GM23248 (cell line): ENCODE measurements around the gene NPPB. TPM values are rescaled to one million over a fixed set of nuclear protein-coding genes. Genes with fewer than 3 reads are reported as not detected.

Experiments used
- DNase-seq: peaks from one replicate; pipeline ENCODE4 v3.0.0-alpha.2; 2015
- H2AFZ ChIP-seq: fragments of 200-600 bp; sonication (generic); 2 replicates; pipeline ENCODE4 v1.6.1; 2016; ENCODE audit warnings: antibody characterized with exemption
- H3F3A ChIP-seq: fragments of 200-600 bp; sonication (generic); 2 replicates; pipeline ENCODE4 v1.6.1; 2016; ENCODE audit warnings: mild to moderate bottlenecking, antibody characterized with exemption, mixed run types; ENCODE audit not compliant: insufficient read depth
- H3K27ac ChIP-seq: fragments of 200-600 bp; sonication (generic); 2 replicates; pipeline ENCODE4 v1.5.1; 2016; ENCODE audit warnings: mild to moderate bottlenecking
- H3K27me3 ChIP-seq: fragments of 200-600 bp; sonication (generic); replicated peaks from 2 replicates; pipeline ENCODE4 v1.6.1; 2016; ENCODE audit warnings: mild to moderate bottlenecking; ENCODE audit not compliant: insufficient read depth
- H3K36me3 ChIP-seq: fragments of 200-600 bp; sonication (generic); 2 replicates; pipeline ENCODE4 v1.6.1; 2016; ENCODE audit warnings: low read depth, mild to moderate bottlenecking
- H3K4me1 ChIP-seq: fragments of 200-600 bp; sonication (generic); 2 replicates; pipeline ENCODE4 v1.6.1; 2016; ENCODE audit warnings: mild to moderate bottlenecking; ENCODE audit not compliant: insufficient read depth
- H3K4me2 ChIP-seq: fragments of 200-600 bp; sonication (generic); one replicate; pipeline ENCODE4 v1.6.1; 2016; ENCODE audit warnings: mild to moderate bottlenecking; ENCODE audit not compliant: unreplicated experiment
- H3K4me3 ChIP-seq: fragments of 200-600 bp; sonication (generic); 2 replicates; pipeline ENCODE4 v1.5.1; 2016; ENCODE audit warnings: mild to moderate bottlenecking
- H3K79me2 ChIP-seq: fragments of 200-600 bp; sonication (generic); 2 replicates; pipeline ENCODE4 v1.6.1; 2016; ENCODE audit warnings: mild to moderate bottlenecking; ENCODE audit not compliant: insufficient read depth
- H3K9ac ChIP-seq: fragments of 200-600 bp; sonication (generic); 2 replicates; pipeline ENCODE4 v1.6.1; 2016; ENCODE audit warnings: mild to moderate bottlenecking
- H3K9me2 ChIP-seq: fragments of 200-600 bp; sonication (generic); 2 replicates; pipeline ENCODE4 v1.6.1; 2016; ENCODE audit warnings: mixed run types, mild to moderate bottlenecking, moderate library complexity; ENCODE audit not compliant: insufficient read depth
- H3K9me3 ChIP-seq: fragments of 200-600 bp; sonication (generic); one replicate; pipeline ENCODE4 v1.6.1; 2017; ENCODE audit warnings: low read depth
- H4K20me1 ChIP-seq: fragments of 200-600 bp; sonication (generic); 2 replicates; pipeline ENCODE4 v1.6.0; 2016; ENCODE audit not compliant: insufficient read depth
- EZH2 ChIP-seq: fragments of 200-600 bp; sonication (generic); IDR thresholded peaks from 2 replicates; pipeline ENCODE4 v1.6.1; 2018; ENCODE audit warnings: antibody characterized with exemption, mild to moderate bottlenecking; ENCODE audit not compliant: insufficient read depth, poor library complexity, severe bottlenecking
- EZH2phosphoT487 ChIP-seq: fragments of 200-600 bp; sonication (generic); IDR thresholded peaks from 2 replicates; pipeline ENCODE4 v1.6.1; 2018; ENCODE audit warnings: antibody characterized with exemption, moderate library complexity, mild to moderate bottlenecking, low read depth; ENCODE audit not compliant: insufficient read depth
- WGBS, 2 experiments: methylation state at CpG; one replicate each; pipeline ENCODE4 v1.1.6; 2015 to 2017; ENCODE audit warnings: low lambda C conversion rate in 2 of 2, low coverage in 1 of 2; ENCODE audit errors: missing lambda C conversion rate in 2 of 2; 5-methylcytosine and 5-hydroxymethylcytosine counted together
- in situ Hi-C: fragments of 300-500 bp; cut with MboI; formaldehyde crosslinking; loops from 2 replicates; pipeline ENCODE4 v1.15.0; 2020
- polyA plus RNA-seq: library from polyadenylated mRNA; unstranded; fragments of >200 nt; fragmentation: Nextera tagmentation; extraction: Ambion mirVana; gene quantifications from 2 replicates; pipeline ENCODE4 v1.2.1, GENCODE V29; 2016
- total RNA-seq: library from RNA; depleted of rRNA; stranded (reverse); fragments of >200 nt; shearing (Covaris generic); gene quantifications from 2 replicates; pipeline ENCODE4 v1.2.3, GENCODE V29; 2014

The NPPB gene
- total and polyA plus RNA-seq, 2 experiments from 2014 or later: not detected

DNA sequence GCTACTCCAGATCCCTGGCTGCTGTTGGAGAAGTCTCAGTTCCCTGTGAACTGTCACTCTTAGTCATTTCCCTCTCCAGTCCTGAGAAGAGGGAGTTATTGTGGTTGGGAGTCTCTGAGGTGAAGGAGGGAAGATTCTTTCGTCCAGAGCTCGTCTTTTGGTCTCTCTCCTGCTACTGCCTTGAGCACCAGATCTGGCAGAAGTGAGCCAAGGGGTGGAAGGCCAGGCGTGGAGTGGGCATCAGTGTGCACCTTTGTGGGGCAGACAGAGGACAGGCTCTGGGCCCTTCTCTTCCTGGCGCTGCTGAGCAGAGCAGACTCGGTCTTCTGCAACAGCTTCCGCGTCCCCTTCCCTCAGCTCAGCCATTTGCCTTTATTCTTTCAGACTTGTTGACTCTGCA lies 33.6 kb downstream of the NPPB start:
- no peak overlapping the region for H3K27ac ChIP-seq
- H3K4me3 ChIP-seq: no peak overlapping the region
- TF ChIP-seq EZH2 (no peak), EZH2phosphoT487 (no peak)
- no peak overlapping the region for H2AFZ ChIP-seq
- in situ Hi-C loops: no loop called here
- no peaks in the 10 kb centered on the region for H3K27me3 ChIP-seq
- H3K4me2 ChIP-seq: no peak overlapping the region
- H3K9me3 ChIP-seq: no peaks in the 10 kb centered on the region
- H3K79me2 ChIP-seq: no peaks in the 10 kb centered on the region
- DNase-seq: no peak
- H4K20me1 ChIP-seq: no peaks in the 10 kb centered on the region
- H3K9ac ChIP-seq: no peak overlapping the region
- peaks cover 15% of the 10 kb centered on the region for H3K36me3 ChIP-seq
- H3K4me1 ChIP-seq: peaks cover 11% of the 10 kb centered on the region
- WGBS, 2 experiments: 80 to 81% methylated on average over 7 of the region's 7 CpGs
- H3F3A ChIP-seq: peaks cover 18% of the 10 kb centered on the region
- no peaks in the 10 kb centered on the region for H3K9me2 ChIP-seq

DNA sequence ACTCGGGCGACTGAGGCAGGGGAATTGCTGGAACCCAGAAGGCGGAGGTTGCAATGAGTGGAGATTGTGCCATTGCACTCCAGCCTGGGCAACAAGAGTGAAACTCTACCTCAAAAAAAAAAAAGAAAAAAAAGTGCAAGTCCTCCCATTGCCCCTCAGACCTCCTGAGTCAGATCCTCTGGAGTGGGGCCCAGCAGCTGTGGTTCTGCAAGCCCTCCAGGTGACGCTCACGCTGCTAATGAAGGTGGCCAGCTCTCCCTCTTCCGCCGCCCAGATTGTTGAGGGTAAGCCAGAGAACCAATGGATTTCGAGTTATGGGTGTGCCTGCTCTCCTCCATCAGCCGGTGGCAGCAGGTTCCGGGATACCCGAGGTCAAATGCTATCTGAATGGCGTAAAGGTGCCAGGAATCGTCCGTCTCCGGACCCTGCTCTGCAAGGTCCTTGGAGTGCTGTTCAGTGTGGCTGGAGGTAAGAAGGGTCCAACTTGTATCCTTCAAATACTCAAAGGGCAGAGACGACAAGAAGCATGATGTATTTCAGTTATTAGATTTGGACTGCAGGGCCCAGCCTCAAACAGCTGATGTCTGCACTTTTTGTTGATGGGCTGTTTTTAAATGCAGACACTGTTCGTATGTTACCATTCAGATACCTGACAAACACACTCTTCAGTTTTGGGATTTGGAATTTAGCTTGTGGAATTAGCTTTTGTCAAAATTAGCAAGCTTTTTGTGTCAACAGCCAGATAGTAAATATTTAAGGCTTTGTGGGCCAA lies 35.2 kb downstream of the NPPB start:
- no peaks in the 10 kb centered on the region for H3K9me3 ChIP-seq
- H3K9me2 ChIP-seq: no peaks in the 10 kb centered on the region
- H3K36me3 ChIP-seq: peaks cover 14% of the 10 kb centered on the region
- no peaks in the 10 kb centered on the region for H4K20me1 ChIP-seq
- WGBS, 2 experiments: 92 to 94% methylated on average over 17 of the region's 17 CpGs
- DNase-seq: no peak
- no peak overlapping the region for H3K4me2 ChIP-seq
- in situ Hi-C loops: no loop called here
- H3K9ac ChIP-seq: no peak overlapping the region
- no peaks in the 10 kb centered on the region for H3K27me3 ChIP-seq
- no peak overlapping the region for H2AFZ ChIP-seq
- no peak overlapping the region for H3K4me3 ChIP-seq
- no peaks in the 10 kb centered on the region for H3K79me2 ChIP-seq
- TF ChIP-seq EZH2 (no peak), EZH2phosphoT487 (no peak)
- no peak overlapping the region for H3K27ac ChIP-seq
- H3F3A ChIP-seq: peaks cover 26% of the 10 kb centered on the region
- H3K4me1 ChIP-seq: peaks cover 11% of the 10 kb centered on the region

- 76 to 77% methylated on average over 3 of the region's 3 CpGs for WGBS, 2 experiments
- Histone ChIP-seq H3K4me3 (no peak overlapping the region), H3K9me3 (no peaks in the 10 kb centered on the region), H2AFZ (no peak overlapping the region), H4K20me1 (no peaks in the 10 kb centered on the region), H3K27ac (peak overlapping the region; percentile 31), H3K36me3 (peaks cover 25% of the 10 kb centered on the region), H3K79me2 (no peaks in the 10 kb centered on the region), H3K9ac (no peak overlapping the region), H3F3A (peaks cover 26% of the 10 kb centered on the region), H3K4me2 (no peak overlapping the region), H3K9me2 (no peaks in the 10 kb centered on the region), H3K27me3 (no peaks in the 10 kb centered on the region), H3K4me1 (peaks cover 11% of the 10 kb centered on the region)
- peak; percentile 57 for DNase-seq
- in situ Hi-C loops: no loop called here
- TF ChIP-seq EZH2phosphoT487: no peak
- TF ChIP-seq EZH2: no peak
Observed at GRCh38 chr1:11822091-11822490, 36.7 kb downstream of the NPPB start.

DNA sequence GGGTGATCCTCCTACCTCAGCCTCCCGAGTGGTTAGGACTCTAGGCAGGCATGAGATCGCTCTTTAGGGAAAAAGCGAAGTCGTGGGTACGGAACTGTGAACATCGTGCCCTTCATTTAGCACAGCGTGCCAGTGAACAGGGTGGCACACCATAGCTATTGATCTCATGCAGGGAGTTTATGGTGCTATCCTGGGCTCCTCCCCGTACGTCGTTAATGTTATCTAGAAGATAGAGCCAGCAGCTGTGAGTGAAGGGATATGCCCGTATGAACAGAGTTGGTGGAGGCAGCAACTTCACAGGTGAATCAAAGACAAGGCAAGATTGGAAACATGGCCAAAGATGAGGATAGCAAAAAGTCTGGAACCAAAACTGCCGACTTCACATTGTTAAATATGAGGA lies 41.6 kb downstream of the NPPB start:
- in situ Hi-C loops: no loop called here
- Histone ChIP-seq H3K4me2 (no peak overlapping the region), H2AFZ (no peak overlapping the region), H3K79me2 (peaks cover 23% of the 10 kb centered on the region), H3K9me2 (no peaks in the 10 kb centered on the region), H3K27ac (no peak overlapping the region), H3K4me1 (peaks cover 11% of the 10 kb centered on the region), H3F3A (peaks cover 26% of the 10 kb centered on the region), H4K20me1 (no peaks in the 10 kb centered on the region), H3K36me3 (peaks cover 48% of the 10 kb centered on the region), H3K4me3 (no peak overlapping the region), H3K9me3 (no peaks in the 10 kb centered on the region), H3K9ac (no peak overlapping the region), H3K27me3 (no peaks in the 10 kb centered on the region)
- TF ChIP-seq EZH2phosphoT487 (no peak), EZH2 (no peak)
- 91 to 95% methylated on average over 12 of the region's 12 CpGs for WGBS, 2 experiments
- DNase-seq: no peak
